H9 (cell line): ENCODE measurements around the gene PLEKHA5. TPM values are rescaled to one million over a fixed set of nuclear protein-coding genes. Genes with fewer than 3 reads are reported as not detected.

Experiments
- DNase-seq: peaks from one replicate; pipeline ENCODE4 v3.0.0-alpha.2; 2017
- H2AFZ ChIP-seq: one replicate; pipeline ENCODE4 v1.6.1; 2013; ENCODE audit warnings: mild to moderate bottlenecking, low read length, control low read depth, moderate library complexity
- H2AK5ac ChIP-seq: 2 replicates; pipeline ENCODE4 v1.6.1; 2013; ENCODE audit warnings: low read length, control low read depth, mixed read lengths; ENCODE audit not compliant: insufficient read length
- H2BK120ac ChIP-seq: one replicate; pipeline ENCODE4 v1.6.1; 2013; ENCODE audit warnings: low read depth, mild to moderate bottlenecking, low read length, control low read depth, inconsistent platforms; ENCODE audit not compliant: poor library complexity, severe bottlenecking
- H2BK12ac ChIP-seq: 2 replicates; pipeline ENCODE4 v1.6.1; 2013; ENCODE audit warnings: low read length, control low read depth, mixed read lengths, low read depth; ENCODE audit not compliant: insufficient read length
- H2BK15ac ChIP-seq: 2 replicates; pipeline ENCODE4 v1.6.1; 2013; ENCODE audit warnings: low read depth, low read length, control low read depth
- H2BK20ac ChIP-seq: one replicate; pipeline ENCODE4 v1.6.1; 2013; ENCODE audit warnings: low read depth, mild to moderate bottlenecking, low read length, control low read depth, inconsistent platforms; ENCODE audit not compliant: poor library complexity, severe bottlenecking
- H2BK5ac ChIP-seq: 2 replicates; pipeline ENCODE4 v1.6.1; 2013; ENCODE audit warnings: low read length, control low read depth, mixed read lengths; ENCODE audit not compliant: insufficient read length
- H3K14ac ChIP-seq: 2 replicates; pipeline ENCODE4 v1.6.1; 2013; ENCODE audit warnings: low read length, control low read depth; ENCODE audit not compliant: insufficient read depth
- H3K18ac ChIP-seq: 2 replicates; pipeline ENCODE4 v1.6.1; 2013; ENCODE audit warnings: low read depth, mild to moderate bottlenecking, mixed read lengths, low read length, control low read depth; ENCODE audit not compliant: insufficient read length
- H3K23ac ChIP-seq: 2 replicates; pipeline ENCODE4 v1.6.1; 2013; ENCODE audit warnings: low read length, control low read depth, mixed read lengths, low read depth; ENCODE audit not compliant: insufficient read length
- H3K23me2 ChIP-seq: 2 replicates; pipeline ENCODE4 v1.6.1; 2013; ENCODE audit warnings: low read depth, mild to moderate bottlenecking, mixed read lengths, low read length, control low read depth; ENCODE audit not compliant: insufficient read length, poor library complexity, severe bottlenecking
- H3K27ac ChIP-seq: 2 replicates; pipeline ENCODE4 v1.5.1; 2013; ENCODE audit warnings: low read length, control low read depth, mixed read lengths, low read depth; ENCODE audit not compliant: insufficient read length
- H3K27me3 ChIP-seq: 2 replicates; pipeline ENCODE4 v1.6.1; 2013; ENCODE audit warnings: low read length, control low read depth, inconsistent platforms; ENCODE audit not compliant: insufficient read depth
- H3K4ac ChIP-seq: 2 replicates; pipeline ENCODE4 v1.6.1; 2013; ENCODE audit warnings: low read depth, mild to moderate bottlenecking, control low read depth, inconsistent platforms, low read length, moderate library complexity
- H3K4me1 ChIP-seq: 2 replicates; pipeline ENCODE4 v1.6.1; 2013; ENCODE audit warnings: low read length, control low read depth, inconsistent platforms; ENCODE audit not compliant: insufficient read depth
- H3K4me2 ChIP-seq: 2 replicates; pipeline ENCODE4 v1.6.1; 2013; ENCODE audit warnings: low read length, control low read depth, mixed read lengths; ENCODE audit not compliant: insufficient read length, insufficient read depth
- H3K56ac ChIP-seq: 2 replicates; pipeline ENCODE4 v1.6.1; 2013; ENCODE audit warnings: low read depth, mild to moderate bottlenecking, mixed read lengths, low read length, control low read depth; ENCODE audit not compliant: insufficient read length
- H3K79me1 ChIP-seq: 2 replicates; pipeline ENCODE4 v1.6.1; 2013; ENCODE audit warnings: low read depth, mild to moderate bottlenecking, moderate library complexity, low read length, control low read depth, inconsistent platforms; ENCODE audit not compliant: insufficient read depth, poor library complexity, severe bottlenecking
- H3K79me2 ChIP-seq: 2 replicates; pipeline ENCODE4 v1.6.1; 2013; ENCODE audit warnings: low read length, control low read depth, inconsistent platforms; ENCODE audit not compliant: insufficient read depth
- H3K9ac ChIP-seq: 2 replicates; pipeline ENCODE4 v1.6.1; 2013; ENCODE audit warnings: low read length, control low read depth, mixed read lengths; ENCODE audit not compliant: insufficient read length; ENCODE audit errors: extremely low read depth
- H3K9me3 ChIP-seq: one replicate; pipeline ENCODE4 v1.6.1; 2013; ENCODE audit warnings: low read depth, low read length, inconsistent platforms; ENCODE audit not compliant: control insufficient read depth
- H3T11ph ChIP-seq: one replicate; pipeline ENCODE4 v1.6.1; 2013; ENCODE audit warnings: mild to moderate bottlenecking, low read length, control low read depth, inconsistent platforms
- H4K20me1 ChIP-seq: one replicate; pipeline ENCODE4 v1.6.1; 2013; ENCODE audit not compliant: control insufficient read depth, insufficient read length, insufficient read depth
- H4K5ac ChIP-seq: 2 replicates; pipeline ENCODE4 v1.6.1; 2013; ENCODE audit warnings: low read depth, mild to moderate bottlenecking, mixed read lengths, low read length, control low read depth; ENCODE audit not compliant: insufficient read length
- H4K8ac ChIP-seq: replicated peaks from 2 replicates; pipeline ENCODE4 v1.6.1; 2013; ENCODE audit warnings: low read length, control low read depth, mixed read lengths, low read depth; ENCODE audit not compliant: insufficient read length
- H4K91ac ChIP-seq: 2 replicates; pipeline ENCODE4 v1.6.1; 2013; ENCODE audit warnings: low read depth, mild to moderate bottlenecking, moderate library complexity, mixed read lengths, low read length, control low read depth; ENCODE audit not compliant: insufficient read length
- H3K27ac Mint-ChIP-seq, 3 experiments: 2 replicates in 2 of 3; 3 replicates in 1 of 3; pipeline ENCODE4 v1.8.0; 2020 to 2021; ENCODE audit warnings: mixed read lengths in 3 of 3, mild to moderate bottlenecking in 1 of 3, moderate library complexity in 1 of 3
- H3K27me3 Mint-ChIP-seq: 2 replicates; pipeline ENCODE4 v1.8.0; 2021; ENCODE audit warnings: low read depth, mild to moderate bottlenecking, moderate library complexity, mixed read lengths
- H3K36me3 Mint-ChIP-seq, 3 experiments: 2 replicates in 2 of 3; 3 replicates in 1 of 3; pipeline ENCODE4 v1.8.0; 2020 to 2021; ENCODE audit warnings: low read depth in 3 of 3, mixed read lengths in 3 of 3; ENCODE audit not compliant: insufficient read depth in 1 of 3
- H3K4me1 Mint-ChIP-seq, 2 experiments: 2 replicates each; pipeline ENCODE4 v1.8.0; 2020; ENCODE audit warnings: mixed read lengths in 2 of 2
- H3K4me3 Mint-ChIP-seq, 2 experiments: 2 replicates in 1 of 2; 3 replicates in 1 of 2; pipeline ENCODE4 v1.8.0; 2020 to 2021; ENCODE audit warnings: mild to moderate bottlenecking in 2 of 2, mixed read lengths in 2 of 2, moderate library complexity in 1 of 2
- H3K9me3 Mint-ChIP-seq, 2 experiments: 2 replicates in 1 of 2; 3 replicates in 1 of 2; pipeline ENCODE4 v1.8.0; 2020; ENCODE audit warnings: mild to moderate bottlenecking in 2 of 2, mixed read lengths in 2 of 2, moderate library complexity in 1 of 2
- CTCF ChIP-seq: fragments of 200-600 bp; sonication (generic); conservative IDR thresholded peaks from 3 replicates; pipeline ENCODE4 v1.8.0; 2021; ENCODE audit warnings: antibody characterized with exemption, mild to moderate bottlenecking
- WGBS: extraction: QIAGEN DNeasy Blood & Tissue Kit; methylation state at CpG from one replicate; pipeline ENCODE4 v1.1.7; 2013; ENCODE audit warnings: missing lambda C conversion rate, low lambda C conversion rate, mixed read lengths; ENCODE audit not compliant: insufficient read length; ENCODE audit errors: extremely low coverage; 5-methylcytosine and 5-hydroxymethylcytosine counted together
- total RNA-seq: library from RNA; stranded (reverse); gene quantifications from 2 replicates; pipeline ENCODE4 v1.2.1, GENCODE V29; 2021

The PLEKHA5 gene
- total RNA-seq, 1 experiment from 2014 or later: 86.7 TPM

- H3K79me2 ChIP-seq: no peaks in the 10 kb centered on the region
- H3T11ph ChIP-seq: no peak overlapping the region
- H2BK20ac ChIP-seq: no peak overlapping the region
- no peaks in the 10 kb centered on the region for H3K27me3 ChIP-seq
- H3K27me3 Mint-ChIP-seq: no peaks in the 10 kb centered on the region; the same call in 1 of the 2 replicates
- peaks cover 2% of the 10 kb centered on the region; the same call in 1 of the 2 replicates for H3K4me1 ChIP-seq
- H4K20me1 ChIP-seq: no peaks in the 10 kb centered on the region
- H3K4me1 Mint-ChIP-seq: peaks cover 39 to 41% of the 10 kb centered on the region in 2 experiments
- no peak overlapping the region for H3K4ac ChIP-seq
- H2BK12ac ChIP-seq: no peak overlapping the region
- no peaks in the 10 kb centered on the region for H3K9me3 ChIP-seq
- no peak overlapping the region for H2AFZ ChIP-seq
- no peak for DNase-seq
- no peak overlapping the region for H3K23ac ChIP-seq
- no peak overlapping the region for H3K27ac ChIP-seq
- H4K5ac ChIP-seq: no peak overlapping the region
- no peak overlapping the region for H2BK5ac ChIP-seq
- no peak overlapping the region for H4K91ac ChIP-seq
- no peak overlapping the region for H3K9ac ChIP-seq
- no peak overlapping the region for H3K14ac ChIP-seq
- H3K18ac ChIP-seq: no peak overlapping the region
- no peak overlapping the region for H2AK5ac ChIP-seq
- no peak overlapping the region for H3K4me2 ChIP-seq
- H3K9me3 Mint-ChIP-seq: no peaks in the 10 kb centered on the region
- no peak overlapping the region for H4K8ac ChIP-seq
- no peak overlapping the region for H2BK15ac ChIP-seq
- H3K36me3 Mint-ChIP-seq: no peaks in the 10 kb centered on the region
- WGBS: no CpG with 5 or more reads among the region's 3 CpGs
- H3K56ac ChIP-seq: no peak overlapping the region
- H3K4me3 Mint-ChIP-seq: no peak overlapping the region
- H3K79me1 ChIP-seq: no peaks in the 10 kb centered on the region
- no peaks in the 10 kb centered on the region for H3K23me2 ChIP-seq
- no peak for TF ChIP-seq CTCF
- H3K27ac Mint-ChIP-seq: peak overlapping the region; percentile 29 to 98 (median 92); a peak in 5 of 7 replicates
- H2BK120ac ChIP-seq: no peak overlapping the region
Measured at GRCh38 chr12:19409376-19409775, 279.8 kb downstream of the PLEKHA5 start.
